Measurements from ENCODE around the gene RAF1. TPM values are rescaled to one million over a fixed set of nuclear protein-coding genes. Genes with fewer than 3 reads are reported as not detected.

Gene RAF1
- total RNA-seq, 4 donors from 2014 or later, result 74.5 to 123 (median 110) TPM

DNA sequence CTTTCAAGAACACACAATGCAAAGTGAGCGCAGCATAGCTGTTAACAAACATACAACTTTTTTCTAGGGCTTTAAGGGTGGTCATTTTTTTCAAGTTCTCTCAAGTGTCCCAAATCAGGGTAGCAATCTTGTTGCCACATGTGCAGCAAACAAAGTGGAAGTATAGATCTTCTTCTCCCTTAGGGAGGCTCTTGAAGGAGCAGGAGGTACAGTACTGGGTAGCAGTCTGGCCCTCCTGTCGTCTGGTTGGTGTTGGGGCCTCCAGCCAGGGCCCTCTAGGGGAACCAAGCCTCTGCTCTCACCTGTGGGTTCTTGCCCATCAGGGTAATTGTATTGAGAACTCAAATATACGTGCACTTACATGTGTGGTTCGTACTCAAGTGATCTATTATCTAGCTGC is 81.2 kb downstream of the RAF1 start:
- H3K36me3 ChIP-seq, result no peaks in the 10 kb centered on the region
- intact Hi-C loops (cut with DNase I; ENCODE audit: low total_unique reads), result no loop called here
- no peak for DNase-seq

GRCh38 chr3:12579905-12580304 is 84.0 kb downstream of the RAF1 start:
- intact Hi-C loops (cut with DNase I; ENCODE audit: low total_unique reads), result no loop called here
- Histone ChIP-seq H3K36me3 (no peaks in the 10 kb centered on the region), H3K4me3 (no peak overlapping the region), H3K4me1 (no peaks in the 10 kb centered on the region), H3K27ac (no peak overlapping the region), H3K9me3 (no peaks in the 10 kb centered on the region), H3K27me3 (no peaks in the 10 kb centered on the region)
- no peak for TF ChIP-seq CTCF (IDR thresholded peaks at IDR 0.05)
- TF ChIP-seq POLR2A (IDR thresholded peaks at IDR 0.05), result no peak
- DNase-seq, result no peak

More for the DNA sequence above, 81.2 kb downstream of the RAF1 start:
- Histone ChIP-seq H3K4me1 (no peaks in the 10 kb centered on the region), H3K4me3 (no peak overlapping the region), H3K27me3 (no peaks in the 10 kb centered on the region), H3K27ac (no peak overlapping the region), H3K9me3 (no peaks in the 10 kb centered on the region)
- no peak for TF ChIP-seq CTCF (IDR thresholded peaks at IDR 0.05)
- no peak for TF ChIP-seq POLR2A (IDR thresholded peaks at IDR 0.05)

- Histone ChIP-seq H3K36me3 (no peaks in the 10 kb centered on the region), H3K4me3 (no peak overlapping the region), H3K9me3 (no peaks in the 10 kb centered on the region), H3K27me3 (no peaks in the 10 kb centered on the region), H3K4me1 (no peaks in the 10 kb centered on the region), H3K27ac (no peak overlapping the region)
- intact Hi-C loops (cut with DNase I; ENCODE audit: low total_unique reads), result no loop called here
- DNase-seq, result no peak
- TF ChIP-seq CTCF (IDR thresholded peaks at IDR 0.05), result no peak
- TF ChIP-seq POLR2A (IDR thresholded peaks at IDR 0.05), result no peak
Observed at GRCh38 chr3:12579456-12579855, 84.5 kb downstream of the RAF1 start.

- TF ChIP-seq POLR2A (IDR thresholded peaks at IDR 0.05) (no peak), CTCF (IDR thresholded peaks at IDR 0.05) (no peak)
- Histone ChIP-seq H3K27me3 (no peaks in the 10 kb centered on the region), H3K9me3 (no peaks in the 10 kb centered on the region), H3K4me3 (no peak overlapping the region), H3K27ac (no peak overlapping the region), H3K4me1 (no peaks in the 10 kb centered on the region), H3K36me3 (no peaks in the 10 kb centered on the region)
- intact Hi-C loops (cut with DNase I; ENCODE audit: low total_unique reads), result no loop called here
- no peak for DNase-seq
Observed at GRCh38 chr3:12578742-12579141, 85.2 kb downstream of the RAF1 start.

GRCh38 chr3:12577379-12577778 is 86.5 kb downstream of the RAF1 start:
- Histone ChIP-seq H3K9me3 (no peaks in the 10 kb centered on the region), H3K27ac (no peak overlapping the region), H3K4me1 (no peaks in the 10 kb centered on the region), H3K27me3 (no peaks in the 10 kb centered on the region), H3K36me3 (no peaks in the 10 kb centered on the region), H3K4me3 (no peak overlapping the region)
- DNase-seq, result no peak
- intact Hi-C loops (cut with DNase I; ENCODE audit: low total_unique reads), result no loop called here
- TF ChIP-seq CTCF (IDR thresholded peaks at IDR 0.05) (no peak), POLR2A (IDR thresholded peaks at IDR 0.05) (no peak)

Measured in uterus (tissue), 4 donors.